ENCODE results near the gene PGC.

- TF ChIP-seq POLR2AphosphoS5 (IDR thresholded peaks at IDR 0.05) (no peak), CTCF (IDR thresholded peaks at IDR 0.05) (no peak), POLR2A (IDR thresholded peaks at IDR 0.05) (no peak), EP300 (IDR thresholded peaks at IDR 0.05; ENCODE audit: low read depth) (no peak)
Observed at GRCh38 chr6:41758641-41759035, 11.4 kb upstream of the PGC start.
